ENCODE data around the gene SECTM1.
"Not testable (repeated sequence)": the region's sequence is repeated elsewhere in the genome, so short reads cannot be mapped to it uniquely, and the experiment has no call there.

The SECTM1 gene

GRCh38 chr17:82369211-82369610 lies 35.6 kb upstream of the SECTM1 start:
- Mint-ChIP-seq H3K27me3 (ENCODE audit: low read depth) (peaks cover 32% of the 10 kb centered on the region), H3K36me3 (ENCODE audit: low read depth) (no peaks in the 10 kb centered on the region), H3K27ac (no peak overlapping the region), H3K9me3 (no peaks in the 10 kb centered on the region), H3K4me3 (no peak overlapping the region), H3K4me1 (peaks cover 53% of the 10 kb centered on the region)
- no peak for TF ChIP-seq CTCF (IDR thresholded peaks at IDR 0.05; ENCODE audit: unreplicated experiment in 3 of 3)

DNA sequence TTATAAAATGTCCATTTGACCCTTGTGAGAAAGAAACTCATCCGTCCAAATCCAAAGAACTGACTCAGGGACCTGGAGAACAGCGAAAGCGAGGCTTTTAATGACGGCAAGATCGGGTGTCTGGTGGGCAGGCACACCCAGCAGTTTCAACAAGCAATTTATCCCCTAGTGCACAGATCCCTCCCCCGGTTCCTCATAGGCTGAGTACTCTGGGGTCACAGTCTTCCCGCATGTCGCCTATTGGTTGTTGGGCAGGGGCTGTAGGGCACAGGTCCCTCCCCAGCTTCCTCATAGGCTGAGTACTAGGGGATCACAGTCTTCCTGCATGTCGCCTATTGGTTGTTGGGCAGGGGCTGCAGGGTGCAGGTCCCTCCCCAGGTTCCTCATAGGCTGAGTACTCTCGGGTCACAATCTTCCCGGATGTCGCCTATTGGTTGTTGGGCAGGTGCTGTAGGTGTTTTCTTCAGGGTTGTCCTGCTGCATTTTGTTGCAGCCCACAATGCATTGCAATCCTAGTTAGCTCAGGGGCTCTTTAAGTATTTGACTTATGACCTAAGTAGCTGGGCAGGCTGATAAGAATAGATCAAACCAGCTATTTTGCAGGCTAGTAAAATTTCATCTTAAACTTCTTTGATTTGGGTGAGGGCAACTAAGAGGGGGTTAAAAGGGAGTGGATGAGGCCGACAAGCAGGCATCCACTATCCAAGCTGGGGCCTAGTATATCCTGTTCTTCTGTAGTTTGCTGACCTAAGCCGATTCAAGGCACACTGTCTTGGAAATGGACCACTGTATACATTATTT lies 34.4 kb upstream of the SECTM1 start:
- Mint-ChIP-seq H3K4me1 (peaks cover 45% of the 10 kb centered on the region), H3K27ac (peak overlapping the region; percentile 28 to 77 (median 62)), H3K9me3 (no peaks in the 10 kb centered on the region), H3K27me3 (ENCODE audit: low read depth) (peaks cover 24% of the 10 kb centered on the region), H3K4me3 (peak overlapping the region; percentile 36 to 68 (median 48)), H3K36me3 (ENCODE audit: low read depth) (no peaks in the 10 kb centered on the region)
- TF ChIP-seq CTCF (IDR thresholded peaks at IDR 0.05; ENCODE audit: unreplicated experiment in 3 of 3): no peak

DNA sequence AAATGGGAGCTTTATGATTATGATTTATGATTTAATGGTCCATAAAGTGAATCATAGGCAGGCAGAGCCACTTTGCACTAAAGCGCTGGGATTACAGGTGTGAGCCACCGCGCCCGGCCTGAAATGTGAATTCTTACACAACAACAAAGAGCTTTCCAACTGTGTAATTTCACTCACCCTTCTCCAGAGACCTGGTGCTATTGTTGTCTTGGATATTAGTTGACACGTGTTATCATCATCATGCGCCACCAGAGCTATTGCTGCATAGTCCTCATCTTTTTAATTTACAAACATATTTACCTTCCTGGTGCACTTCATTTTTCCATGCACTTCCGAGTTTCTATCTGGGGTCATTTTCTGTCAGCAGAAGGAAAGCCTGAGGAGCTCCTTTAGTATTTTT lies 33.2 kb upstream of the SECTM1 start:
- Mint-ChIP-seq H3K9me3 (no peaks in the 10 kb centered on the region), H3K27ac (no peak overlapping the region), H3K4me3 (no peak overlapping the region), H3K27me3 (ENCODE audit: low read depth) (peaks cover 25% of the 10 kb centered on the region), H3K36me3 (ENCODE audit: low read depth) (no peaks in the 10 kb centered on the region), H3K4me1 (peaks cover 39% of the 10 kb centered on the region)
- TF ChIP-seq CTCF (IDR thresholded peaks at IDR 0.05; ENCODE audit: unreplicated experiment in 3 of 3): no peak

DNA sequence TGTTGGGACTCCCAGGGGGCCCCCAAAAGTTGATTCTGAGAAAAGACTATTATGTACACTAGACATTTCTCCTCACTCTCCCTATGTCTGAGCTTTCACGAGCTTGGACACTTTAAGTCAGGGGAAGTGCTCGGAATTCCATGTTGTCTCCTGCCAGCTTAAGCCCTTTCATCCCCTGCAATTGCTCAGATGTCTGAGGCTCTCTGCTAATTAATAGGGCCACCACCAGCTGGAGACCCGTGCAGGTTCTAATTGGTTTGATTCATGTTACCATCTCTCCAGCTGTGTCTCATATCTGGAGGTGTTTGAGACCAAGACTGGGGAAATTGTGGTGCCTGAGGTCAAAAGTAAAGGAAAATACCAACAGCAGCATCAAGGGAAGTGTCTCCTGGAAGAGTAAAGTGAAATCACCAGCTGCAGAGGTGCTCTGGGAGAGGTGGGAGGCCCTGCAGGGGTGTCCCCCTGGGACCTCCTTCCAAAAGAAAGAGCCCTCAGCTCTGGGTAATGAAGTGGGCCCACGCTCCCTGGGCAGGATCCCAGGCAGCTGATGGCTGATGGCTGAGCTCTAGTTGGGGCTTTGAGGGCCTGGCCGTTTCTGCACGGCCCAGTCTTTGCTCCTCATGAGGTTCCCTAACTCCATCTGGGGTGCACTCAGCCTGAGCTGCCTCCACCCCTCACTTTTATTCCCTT lies 32.2 kb upstream of the SECTM1 start:
- no peak overlapping the region for H3K27ac Mint-ChIP-seq

GRCh38 chr17:82361885-82362633 lies 28.5 kb upstream of the SECTM1 start:
- Mint-ChIP-seq H3K36me3 (ENCODE audit: low read depth) (no peaks in the 10 kb centered on the region), H3K27me3 (ENCODE audit: low read depth) (peaks cover 22% of the 10 kb centered on the region)
- TF ChIP-seq CTCF (IDR thresholded peaks at IDR 0.05; ENCODE audit: unreplicated experiment in 3 of 3): no peak

More for the DNA sequence above, 32.2 kb upstream of the SECTM1 start:
- peaks cover 35% of the 10 kb centered on the region for H3K4me1 Mint-ChIP-seq
- H3K4me3 Mint-ChIP-seq: peak overlapping the region in 1 of 3 experiments; percentile 22
- peaks cover 22% of the 10 kb centered on the region for H3K27me3 Mint-ChIP-seq (ENCODE audit: low read depth)
- no peak for TF ChIP-seq CTCF (IDR thresholded peaks at IDR 0.05; ENCODE audit: unreplicated experiment in 3 of 3)
- H3K36me3 Mint-ChIP-seq (ENCODE audit: low read depth): no peaks in the 10 kb centered on the region
- no peaks in the 10 kb centered on the region for H3K9me3 Mint-ChIP-seq

GRCh38 chr17:82359451-82360074 lies 26.0 kb upstream of the SECTM1 start:
- H3K36me3 Mint-ChIP-seq (ENCODE audit: low read depth); H3K9me3 Mint-ChIP-seq; H3K4me3 Mint-ChIP-seq; H3K27ac Mint-ChIP-seq: not testable (repeated sequence)
- Mint-ChIP-seq H3K27me3 (ENCODE audit: low read depth) (peaks cover 22% of the 10 kb centered on the region), H3K4me1 (peaks cover 26% of the 10 kb centered on the region)

More at GRCh38 chr17:82361885-82362633, 28.5 kb upstream of the SECTM1 start:
- no peak overlapping the region for H3K4me3 Mint-ChIP-seq
- H3K9me3 Mint-ChIP-seq: no peaks in the 10 kb centered on the region
- peaks cover 26% of the 10 kb centered on the region for H3K4me1 Mint-ChIP-seq
- no peak overlapping the region for H3K27ac Mint-ChIP-seq

Measured in nephron (organoid).